Tibial nerve (tissue), 4 donors: ENCODE data around the gene CHRM4.

Source experiments
- CTCF ChIP-seq, 5 experiments: fragments of 200-600 bp in 3 of 5; fragments of 450-650 bp in 2 of 5; sonication (generic) in 3 of 5; IDR thresholded peaks; one replicate each; pipeline ENCODE4 v1.5.1; 2016 to 2019; ENCODE audit warnings: antibody characterized with exemption in 5 of 5, mild to moderate bottlenecking in 3 of 5, moderate library complexity in 2 of 5
- EP300 ChIP-seq, 2 donors: sonication (generic); formaldehyde crosslinking; IDR thresholded peaks; one replicate each; pipeline ENCODE4 v1.6.1; 2017; ENCODE audit warnings: antibody characterized with exemption in 2 of 2, mild to moderate bottlenecking in 1 of 2
- POLR2A ChIP-seq, 2 donors: fragments of 450-650 bp; IDR thresholded peaks; one replicate each; pipeline ENCODE4 v1.6.1; 2017; ENCODE audit warnings: antibody characterized with exemption in 2 of 2, mild to moderate bottlenecking in 2 of 2, moderate library complexity in 2 of 2

GRCh38 chr11:46389450-46390330 lies 1.9 kb downstream of the CHRM4 start:
- TF ChIP-seq EP300 (IDR thresholded peaks at IDR 0.05) = no peak
- TF ChIP-seq CTCF (IDR thresholded peaks at IDR 0.05) = peak; percentile 76 to 87 (median 81)
- no peak for TF ChIP-seq POLR2A (IDR thresholded peaks at IDR 0.05)
